BLaER1 (cell line): ENCODE results near the gene SLC25A29.
"Not testable (repeated sequence)": the region's sequence is repeated elsewhere in the genome, so short reads cannot be mapped to it uniquely, and the experiment has no call there.

Experiments
- H3K27ac ChIP-seq: shearing (Covaris generic); formaldehyde crosslinking; 2 replicates; pipeline ENCODE4 v1.8.1; 2022
- H3K27me3 ChIP-seq: shearing (Covaris generic); formaldehyde crosslinking; 2 replicates; pipeline ENCODE4 v1.8.1; 2022
- H3K36me3 ChIP-seq: shearing (Covaris generic); formaldehyde crosslinking; 2 replicates; pipeline ENCODE4 v1.8.1; 2022
- H3K4me1 ChIP-seq: shearing (Covaris generic); formaldehyde crosslinking; 2 replicates; pipeline ENCODE4 v1.8.1; 2022
- H3K4me2 ChIP-seq: shearing (Covaris generic); formaldehyde crosslinking; 2 replicates; pipeline ENCODE4 v1.8.1; 2022
- H3K4me3 ChIP-seq: shearing (Covaris generic); formaldehyde crosslinking; 2 replicates; pipeline ENCODE4 v1.8.1; 2022
- H3K9ac ChIP-seq: shearing (Covaris generic); formaldehyde crosslinking; 2 replicates; pipeline ENCODE4 v1.8.1; 2022
- H3K9me3 ChIP-seq: shearing (Covaris generic); formaldehyde crosslinking; 2 replicates; pipeline ENCODE4 v1.8.1; 2022
- H4K20me1 ChIP-seq: shearing (Covaris generic); formaldehyde crosslinking; 2 replicates; pipeline ENCODE4 v1.8.1; 2022
- Cebpa-rat ChIP-seq: shearing (Covaris generic); IDR thresholded peaks from 2 replicates; pipeline ENCODE4 v1.8.1; 2022

The SLC25A29 gene

GRCh38 chr14:100312877-100313400 lies 6.7 kb upstream of the SLC25A29 start:
- no peaks in the 10 kb centered on the region for H3K9me3 ChIP-seq
- H3K27me3 ChIP-seq, result no peaks in the 10 kb centered on the region
- H3K4me3 ChIP-seq, result no peak overlapping the region
- H3K36me3 ChIP-seq, result no peaks in the 10 kb centered on the region
- peaks cover 63% of the 10 kb centered on the region for H3K4me1 ChIP-seq
- H4K20me1 ChIP-seq, result peaks cover 7% of the 10 kb centered on the region; the same call in 1 of the 2 replicates
- no peak overlapping the region for H3K9ac ChIP-seq
- no peak for TF ChIP-seq Cebpa-rat
- H3K4me2 ChIP-seq, result peak overlapping the region; percentile 60
- no peak overlapping the region for H3K27ac ChIP-seq

DNA sequence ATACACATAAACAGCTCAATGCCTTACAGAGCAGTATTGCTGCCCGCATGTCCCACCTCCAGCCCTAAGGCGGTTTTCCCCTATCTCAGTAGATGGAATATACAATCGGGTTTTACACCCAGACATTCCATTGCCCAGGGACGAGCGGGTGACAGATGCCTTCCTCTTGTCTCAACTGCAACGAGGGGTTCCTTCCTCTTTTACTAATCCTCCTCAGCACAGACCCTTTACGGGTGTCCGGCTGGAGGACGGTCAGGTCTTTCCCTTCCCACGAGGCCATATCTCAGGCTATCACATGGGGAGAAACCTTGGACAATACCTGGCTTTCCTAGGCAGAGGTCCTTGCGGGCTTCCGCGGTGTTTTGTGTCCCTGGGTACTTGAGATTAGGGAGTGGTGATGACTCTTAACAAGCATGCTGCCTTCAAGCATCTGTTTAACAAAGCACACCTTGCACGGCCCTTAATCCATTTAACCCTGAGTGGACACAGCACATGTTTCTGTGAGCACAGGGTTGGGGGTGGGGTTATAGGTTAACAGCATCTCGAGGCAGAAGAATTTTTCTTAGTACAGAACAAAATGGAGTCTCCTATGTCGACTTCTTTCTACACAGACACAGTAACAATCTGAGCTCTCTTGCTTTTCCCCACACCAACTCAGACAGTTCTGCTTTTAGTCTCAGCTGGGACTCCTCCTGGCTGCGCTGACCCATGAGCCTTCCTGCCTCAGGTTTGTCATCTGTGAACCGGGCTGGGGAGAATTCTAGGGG lies 6.0 kb upstream of the SLC25A29 start:
- not testable (repeated sequence) for H3K4me3 ChIP-seq, H3K36me3 ChIP-seq, H3K27me3 ChIP-seq, H3K9me3 ChIP-seq, H3K9ac ChIP-seq
- Histone ChIP-seq H3K4me1 (peaks cover 65% of the 10 kb centered on the region), H4K20me1 (peaks cover 13% of the 10 kb centered on the region; the same call in 1 of the 2 replicates), H3K27ac (peak overlapping the region; percentile 35; the same call in 1 of the 2 replicates), H3K4me2 (peak overlapping the region; percentile 60)

DNA sequence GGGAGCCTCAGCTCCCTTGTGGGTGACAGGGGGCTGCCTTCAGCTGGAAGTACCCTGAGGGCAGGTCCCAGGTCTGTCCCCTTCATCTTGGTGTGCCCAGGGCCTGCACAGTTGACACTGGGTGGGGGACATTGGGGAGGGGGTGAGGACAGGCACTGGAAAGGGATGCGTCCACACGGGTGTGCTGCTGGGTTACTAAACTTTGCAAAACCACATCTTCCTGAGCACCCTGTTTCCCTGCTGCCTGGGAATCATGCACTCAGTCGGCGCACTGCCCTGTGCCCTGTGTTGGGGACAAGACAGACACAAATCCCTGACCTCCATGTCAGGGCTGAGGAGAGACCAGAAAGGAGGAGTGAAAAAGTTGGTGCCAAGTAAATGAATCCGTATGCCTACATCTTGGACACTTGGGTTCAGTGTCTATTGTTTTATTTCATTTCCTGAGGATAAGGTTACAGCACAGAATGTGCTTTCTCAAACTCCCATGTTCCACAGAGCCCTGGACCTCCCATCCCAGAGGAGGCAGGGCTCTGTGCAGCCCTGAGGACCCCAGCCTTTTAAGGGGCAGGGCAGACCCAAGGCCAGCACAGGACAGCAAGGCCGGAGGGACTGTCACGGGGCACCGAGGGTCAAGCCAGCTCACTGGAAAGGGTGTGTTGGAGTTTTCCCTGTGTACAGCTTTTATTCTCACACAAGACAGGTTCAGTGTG lies 2.9 kb upstream of the SLC25A29 start:
- Histone ChIP-seq H3K36me3 (peaks cover 3% of the 10 kb centered on the region), H3K4me3 (0 out of 2 replicates have a peak overlapping the region, but pooled peaks have one; percentile 100), H3K4me1 (peaks cover 73% of the 10 kb centered on the region), H3K27ac (peak overlapping the region; percentile 98), H3K9ac (peak overlapping the region; percentile 99), H4K20me1 (peaks cover 33% of the 10 kb centered on the region), H3K9me3 (no peaks in the 10 kb centered on the region), H3K27me3 (no peaks in the 10 kb centered on the region), H3K4me2 (peak overlapping the region; percentile 98)
- TF ChIP-seq Cebpa-rat, result no peak

DNA sequence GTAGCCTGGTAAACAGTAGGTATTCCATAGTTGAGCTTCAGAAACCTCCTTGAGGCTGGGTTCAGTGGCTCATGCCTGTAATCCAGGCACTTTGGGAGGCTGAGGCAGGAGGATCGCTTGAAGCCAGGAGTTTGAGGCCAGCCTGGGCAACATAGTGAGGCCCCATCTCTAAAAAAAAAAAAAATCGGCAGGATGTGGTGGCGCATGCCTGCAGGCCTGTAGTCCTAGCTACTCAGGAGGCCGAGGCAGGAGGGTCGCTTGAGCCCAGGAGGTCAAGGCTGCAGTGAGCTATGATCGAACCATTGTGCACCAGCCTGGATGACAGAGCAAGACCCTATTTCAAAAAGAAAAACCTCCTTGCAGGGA lies 2.2 kb upstream of the SLC25A29 start:
- Histone ChIP-seq H3K9ac (peak overlapping the region; percentile 99), H3K4me1 (peaks cover 77% of the 10 kb centered on the region), H3K27ac (peak overlapping the region; percentile 98), H4K20me1 (peaks cover 41% of the 10 kb centered on the region), H3K4me3 (peak overlapping the region; percentile 100), H3K4me2 (peak overlapping the region; percentile 98)
- H3K27me3 ChIP-seq, H3K9me3 ChIP-seq, H3K36me3 ChIP-seq: not testable (repeated sequence)

GRCh38 chr14:100307766-100308426 lies 1.7 kb upstream of the SLC25A29 start:
- no peak for TF ChIP-seq Cebpa-rat
- peak overlapping the region; percentile 98 for H3K4me2 ChIP-seq
- H3K36me3 ChIP-seq, result peaks cover 7% of the 10 kb centered on the region
- H3K4me3 ChIP-seq, result peak overlapping the region; percentile 100
- no peaks in the 10 kb centered on the region for H3K9me3 ChIP-seq
- peaks cover 46% of the 10 kb centered on the region for H4K20me1 ChIP-seq
- no peaks in the 10 kb centered on the region for H3K27me3 ChIP-seq
- H3K27ac ChIP-seq, result peak overlapping the region; percentile 98
- peaks cover 76% of the 10 kb centered on the region for H3K4me1 ChIP-seq
- H3K9ac ChIP-seq, result peak overlapping the region; percentile 99

- H3K9me3 ChIP-seq, result no peaks in the 10 kb centered on the region
- no peak for TF ChIP-seq Cebpa-rat
- peaks cover 53% of the 10 kb centered on the region for H4K20me1 ChIP-seq
- H3K36me3 ChIP-seq, result peaks cover 12% of the 10 kb centered on the region
- peak overlapping the region; percentile 99 for H3K9ac ChIP-seq
- peaks cover 76% of the 10 kb centered on the region for H3K4me1 ChIP-seq
- H3K4me3 ChIP-seq, result peak overlapping the region; percentile 100
- H3K27ac ChIP-seq, result peak overlapping the region; percentile 98
- no peaks in the 10 kb centered on the region for H3K27me3 ChIP-seq
- peak overlapping the region; percentile 98 for H3K4me2 ChIP-seq
Measured at GRCh38 chr14:100306998-100307765, 938 bp upstream of the SLC25A29 start.

GRCh38 chr14:100305324-100306100 lies 732 bp downstream of the SLC25A29 start:
- peak overlapping the region; percentile 99 for H3K9ac ChIP-seq
- peak overlapping the region; percentile 98 for H3K27ac ChIP-seq
- H3K9me3 ChIP-seq, result no peaks in the 10 kb centered on the region
- H3K36me3 ChIP-seq, result peaks cover 13% of the 10 kb centered on the region
- peaks cover 72% of the 10 kb centered on the region for H3K4me1 ChIP-seq
- H3K4me3 ChIP-seq, result peak overlapping the region; percentile 100
- peaks cover 65% of the 10 kb centered on the region for H4K20me1 ChIP-seq
- TF ChIP-seq Cebpa-rat, result no peak
- no peaks in the 10 kb centered on the region for H3K27me3 ChIP-seq
- peak overlapping the region; percentile 87 for H3K4me2 ChIP-seq

GRCh38 chr14:100304825-100305323 lies 1.4 kb downstream of the SLC25A29 start:
- peaks cover 71% of the 10 kb centered on the region for H4K20me1 ChIP-seq
- H3K27me3 ChIP-seq, result no peaks in the 10 kb centered on the region
- peaks cover 72% of the 10 kb centered on the region for H3K4me1 ChIP-seq
- no peaks in the 10 kb centered on the region for H3K9me3 ChIP-seq
- H3K27ac ChIP-seq, result peak overlapping the region; percentile 98
- peak overlapping the region; percentile 87 for H3K4me2 ChIP-seq
- H3K9ac ChIP-seq, result peak overlapping the region; percentile 99
- peak overlapping the region; percentile 100 for H3K4me3 ChIP-seq
- no peak for TF ChIP-seq Cebpa-rat
- H3K36me3 ChIP-seq, result peaks cover 13% of the 10 kb centered on the region
